Hippocampal formation (tissue), 2 donors: ENCODE data around the gene UBE3D.
"Not testable (repeated sequence)": the region's sequence is repeated elsewhere in the genome, so short reads cannot be mapped to it uniquely, and the experiment has no call there.

Experiments used
- DNase-seq, 2 donors: peaks; one replicate each; lab custom pipeline; 2025; lab: John Stamatoyannopoulos, UW

The UBE3D gene

DNA sequence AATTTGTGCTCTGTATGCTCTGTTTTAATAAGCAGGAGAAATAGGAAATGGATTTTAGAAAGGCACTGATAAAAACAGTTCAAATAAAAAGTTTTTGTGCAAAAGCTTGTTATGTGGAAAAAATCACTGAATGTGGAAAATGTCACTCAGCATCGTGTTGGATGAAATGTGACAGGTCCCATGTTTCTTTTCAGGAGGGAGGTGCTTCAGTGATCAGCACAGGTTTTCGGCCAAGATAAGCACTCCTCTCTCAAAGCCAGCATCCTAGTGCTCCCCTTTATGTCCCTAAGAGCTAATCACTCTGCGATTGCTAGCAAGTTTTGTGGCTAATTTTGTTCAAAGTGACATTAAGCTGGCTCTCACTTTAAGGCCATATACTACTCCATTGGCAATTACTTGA lies 12.0 kb downstream of the UBE3D start:
- no peak for DNase-seq

DNA sequence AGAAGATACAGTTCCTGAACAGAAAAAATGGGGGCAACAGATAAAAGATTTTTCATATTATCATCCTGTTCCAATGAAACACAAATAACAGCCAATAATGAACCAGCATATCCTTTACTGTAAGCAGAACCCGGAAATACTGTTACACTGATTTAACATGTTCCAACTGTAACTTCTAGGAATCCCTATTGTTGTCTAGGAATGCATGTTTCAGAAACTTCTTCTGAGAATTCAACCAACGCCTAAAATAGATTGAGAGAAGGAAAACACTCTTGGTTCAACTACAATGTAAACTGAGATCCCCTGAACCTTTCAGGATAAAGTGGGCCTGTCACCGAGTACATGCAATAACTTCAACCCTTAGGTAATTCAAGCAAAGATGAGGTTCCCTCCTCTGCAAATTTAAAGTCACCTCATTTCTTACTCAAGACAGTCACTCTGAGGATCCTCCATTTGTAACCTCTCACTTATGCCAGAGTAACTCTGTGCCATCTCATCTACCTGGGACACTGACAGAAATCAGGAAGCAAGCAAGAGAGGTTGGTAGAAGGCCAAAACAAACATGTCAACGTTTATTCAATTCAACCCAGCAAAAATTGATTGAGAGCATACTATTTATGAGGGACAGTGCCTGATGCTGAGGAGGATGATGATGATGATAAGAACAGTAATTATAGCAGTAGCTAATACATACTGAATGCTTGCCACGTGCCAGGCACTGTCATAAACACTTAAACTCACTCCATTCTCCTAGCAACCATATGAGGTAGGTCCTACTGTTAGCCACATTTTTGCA lies 14.1 kb downstream of the UBE3D start:
- DNase-seq: no peak

DNA sequence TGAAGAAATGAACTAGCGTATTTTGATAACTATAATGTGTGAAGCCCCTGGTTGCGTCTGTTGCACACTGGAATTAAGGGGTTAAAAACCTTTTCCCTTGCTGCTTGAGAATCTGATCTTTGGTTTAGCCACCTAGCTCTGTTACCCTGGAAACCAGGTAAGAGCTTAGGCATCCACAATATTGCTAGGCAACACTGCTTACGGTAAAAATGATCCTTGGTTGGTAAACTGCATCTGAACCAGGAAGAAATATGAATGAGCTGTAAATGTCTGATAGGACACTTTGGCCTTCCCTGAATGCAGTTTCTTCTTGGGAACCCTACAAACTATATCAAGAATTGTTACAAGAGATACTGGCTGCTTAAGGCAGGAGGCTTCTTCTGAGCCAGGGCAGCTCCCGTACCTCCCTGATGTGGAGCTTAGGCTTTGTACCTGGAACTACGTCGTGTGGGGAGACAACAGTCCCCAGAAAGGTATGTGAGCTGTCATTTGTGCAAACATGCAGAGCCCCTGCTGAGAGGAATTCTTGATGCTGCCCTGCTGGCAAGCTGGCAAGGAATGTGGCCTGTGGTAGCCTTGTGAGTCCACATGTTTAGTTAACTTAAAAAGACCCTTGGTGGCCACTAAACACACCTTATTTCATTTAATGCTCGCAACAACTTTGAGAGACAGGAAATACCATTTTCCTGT lies 18.4 kb downstream of the UBE3D start:
- DNase-seq: no peak

DNA sequence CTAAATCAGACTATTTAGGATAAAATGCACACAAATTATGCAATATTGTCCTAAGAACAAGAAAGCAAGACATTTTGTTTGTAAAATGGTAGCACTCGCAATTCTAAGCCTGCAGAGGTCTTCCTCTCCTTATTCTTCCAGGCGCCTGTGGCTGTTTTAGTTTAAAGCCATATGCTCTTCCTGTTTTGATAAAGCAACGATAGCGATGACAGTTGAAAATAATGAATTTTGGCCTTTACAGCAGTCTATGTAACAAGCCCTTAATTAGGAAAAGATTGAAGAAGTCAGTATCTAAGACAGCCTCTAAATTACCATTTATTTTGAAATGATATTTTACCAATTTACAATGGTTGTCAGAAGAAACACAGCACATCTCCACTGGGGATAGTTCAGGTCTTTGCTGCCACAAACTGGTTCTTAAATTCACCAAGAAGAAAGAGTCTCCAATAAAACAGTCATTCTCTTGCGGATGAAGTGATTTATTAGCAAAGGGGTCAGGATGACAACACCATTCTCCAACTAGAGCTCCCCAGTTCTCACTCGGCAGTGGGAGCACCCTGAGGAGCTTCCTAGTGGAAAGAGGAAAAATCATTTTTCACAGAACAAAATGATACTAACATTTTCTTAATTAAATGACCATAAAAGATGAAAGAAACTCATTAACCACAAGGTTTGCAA lies 21.4 kb downstream of the UBE3D start:
- no peak for DNase-seq

DNA sequence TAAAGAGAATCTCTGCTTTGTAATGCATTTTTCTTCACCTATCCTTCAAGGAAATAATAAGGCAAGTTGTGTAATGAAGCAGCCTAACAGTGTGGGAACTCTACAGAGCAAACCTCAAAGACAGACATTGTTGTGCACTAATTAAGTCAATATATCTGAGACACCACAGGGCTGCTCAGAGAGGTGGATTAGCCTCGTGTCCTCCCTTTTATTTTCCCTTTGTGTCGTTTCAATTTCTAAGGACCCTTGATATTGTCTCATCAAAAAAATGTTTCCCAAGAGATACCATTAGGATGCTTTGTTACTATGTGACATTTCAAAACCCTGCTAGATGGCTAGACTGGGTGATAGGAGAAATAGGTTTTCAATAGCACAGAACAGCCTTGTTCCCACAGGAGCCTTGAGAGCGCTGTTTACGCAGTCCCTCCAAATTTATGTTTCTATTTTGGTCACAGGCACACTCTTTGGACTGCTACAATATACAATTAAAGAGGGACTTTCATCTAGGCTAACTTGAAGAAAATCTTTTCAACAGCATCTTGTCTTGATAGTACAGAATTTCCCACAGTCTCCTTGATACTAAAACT lies 23.1 kb downstream of the UBE3D start:
- DNase-seq: no peak

DNA sequence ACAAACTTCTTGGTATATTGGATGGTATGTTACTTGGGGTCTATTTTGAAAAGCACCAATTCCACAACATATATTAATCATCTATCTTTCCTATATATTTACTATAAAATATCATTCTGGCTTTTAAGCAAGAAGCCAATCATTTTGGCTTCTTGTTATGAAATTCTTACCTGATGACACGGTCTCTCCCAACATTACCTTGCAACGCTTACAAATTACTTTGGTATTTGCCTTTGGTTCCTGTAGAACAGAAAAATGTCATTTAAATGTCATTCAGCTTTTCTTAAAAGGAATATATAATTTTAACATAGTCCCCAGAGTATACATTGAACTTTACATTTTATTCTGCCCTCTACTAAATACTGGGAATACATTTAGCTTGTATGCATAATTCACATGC lies 27.4 kb downstream of the UBE3D start:
- DNase-seq: no peak

- no peak for DNase-seq
Measured at GRCh38 chr6:83031689-83032088, 34.0 kb downstream of the UBE3D start.

GRCh38 chr6:83019741-83020140 lies 45.9 kb downstream of the UBE3D start:
- DNase-seq: no peak

GRCh38 chr6:83011131-83011530 lies 54.5 kb downstream of the UBE3D start:
- DNase-seq: not testable (repeated sequence)

GRCh38 chr6:83008626-83009025 lies 57.0 kb downstream of the UBE3D start:
- no peak for DNase-seq

GRCh38 chr6:83006270-83006905 lies 59.3 kb downstream of the UBE3D start:
- no peak for DNase-seq

DNA sequence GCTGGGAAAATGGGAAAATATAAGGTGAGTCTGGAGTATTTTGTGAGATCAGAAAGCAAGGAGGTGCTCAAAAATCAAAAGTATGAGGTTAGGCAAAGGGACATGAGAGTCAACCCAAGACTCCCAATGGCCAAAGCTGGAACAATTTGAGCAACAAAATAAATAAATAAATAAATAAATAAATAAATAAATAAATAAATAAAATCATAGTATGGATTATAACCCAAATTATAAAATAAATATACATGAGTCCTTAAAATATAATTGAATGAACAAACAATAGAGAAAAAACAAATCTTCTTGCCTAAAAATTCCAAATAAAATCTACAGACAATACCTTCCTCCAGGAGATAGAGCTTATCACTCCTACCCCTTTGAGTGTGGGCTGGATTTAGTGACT lies 69.5 kb downstream of the UBE3D start:
- DNase-seq: no peak

DNA sequence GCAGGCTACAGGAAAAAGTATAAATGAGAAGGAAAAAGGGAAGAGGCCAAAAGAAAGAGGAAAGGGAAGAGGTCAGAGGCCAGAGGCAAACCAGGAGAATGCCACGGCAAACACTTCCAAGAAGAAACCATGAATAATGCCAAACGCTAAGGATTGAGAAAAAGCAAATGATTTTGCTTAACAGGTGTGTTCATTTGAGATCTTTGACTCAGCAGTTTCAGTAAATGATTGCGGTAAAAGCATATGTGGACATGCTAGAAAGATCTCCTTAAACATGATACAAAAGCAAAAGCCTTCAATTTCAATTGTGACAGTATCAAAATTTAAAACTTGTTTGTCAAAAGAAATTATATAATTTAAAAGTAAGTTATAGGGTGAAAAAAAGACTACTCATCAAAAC lies 70.6 kb downstream of the UBE3D start:
- DNase-seq: no peak

DNA sequence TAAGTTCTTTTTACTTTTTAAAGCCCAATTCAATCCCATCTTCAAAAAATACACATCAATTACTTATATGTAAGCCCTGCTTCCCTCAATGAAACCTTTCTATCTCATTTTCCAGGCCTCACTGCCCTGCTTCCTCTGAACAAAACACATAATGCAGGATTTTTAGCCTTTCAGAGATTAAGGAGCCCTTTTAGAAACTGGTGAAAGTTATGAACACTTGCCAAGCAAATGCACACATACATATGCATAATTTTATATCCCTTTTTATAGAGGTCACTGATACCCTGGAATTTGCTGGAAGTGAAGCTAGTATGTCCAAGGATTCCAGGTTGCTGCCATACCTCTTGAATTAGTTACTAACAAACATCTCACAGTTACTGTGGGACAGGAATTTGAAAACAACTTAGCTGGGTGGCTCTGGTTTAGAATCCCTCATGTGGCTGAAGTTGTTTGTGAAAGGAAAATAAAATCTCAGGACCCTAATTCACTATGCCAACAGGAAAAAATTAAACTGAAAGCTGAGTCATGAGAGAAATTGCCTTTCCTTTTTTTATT lies 75.8 kb downstream of the UBE3D start:
- no peak for DNase-seq

DNA sequence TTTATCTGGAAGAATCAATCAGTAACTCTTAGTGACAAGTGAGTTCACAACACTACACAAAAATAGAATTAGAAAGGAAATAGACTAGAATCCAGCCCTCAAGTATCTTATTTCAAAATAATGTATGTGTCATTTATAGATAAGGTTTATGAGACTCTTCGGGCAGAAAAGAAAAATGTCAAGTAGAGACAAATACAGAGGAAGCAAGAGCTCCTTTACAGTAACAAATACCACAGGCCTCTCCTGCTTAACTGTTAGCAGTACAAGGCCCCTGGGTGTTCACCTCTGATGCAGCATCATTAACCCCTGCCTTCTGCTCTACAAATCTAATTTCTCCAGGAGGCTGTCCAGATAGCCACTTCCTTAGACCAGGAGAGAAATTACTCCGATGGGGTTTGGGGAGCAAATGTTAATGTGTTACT lies 76.7 kb downstream of the UBE3D start:
- DNase-seq: no peak

DNA sequence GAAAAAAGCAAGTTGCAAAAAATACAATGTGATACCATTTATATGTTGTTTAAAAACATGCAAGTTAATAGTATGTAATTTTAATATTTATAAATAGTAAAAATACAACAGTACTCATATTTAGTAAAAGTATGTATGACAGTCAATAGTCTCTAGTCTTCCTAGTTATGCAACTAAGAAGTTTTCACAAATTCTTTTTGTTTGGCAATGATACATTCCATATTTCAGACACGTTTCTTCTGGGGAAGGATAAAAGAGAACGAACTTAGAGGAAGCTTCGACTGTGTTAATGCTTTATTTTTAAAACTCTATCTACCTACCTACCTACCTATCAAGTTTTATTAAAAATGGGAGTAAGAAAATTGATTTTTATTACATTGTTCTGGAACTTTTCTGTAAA lies 77.7 kb downstream of the UBE3D start:
- no peak for DNase-seq

GRCh38 chr6:82987416-82987815 lies 78.2 kb downstream of the UBE3D start:
- DNase-seq: no peak

DNA sequence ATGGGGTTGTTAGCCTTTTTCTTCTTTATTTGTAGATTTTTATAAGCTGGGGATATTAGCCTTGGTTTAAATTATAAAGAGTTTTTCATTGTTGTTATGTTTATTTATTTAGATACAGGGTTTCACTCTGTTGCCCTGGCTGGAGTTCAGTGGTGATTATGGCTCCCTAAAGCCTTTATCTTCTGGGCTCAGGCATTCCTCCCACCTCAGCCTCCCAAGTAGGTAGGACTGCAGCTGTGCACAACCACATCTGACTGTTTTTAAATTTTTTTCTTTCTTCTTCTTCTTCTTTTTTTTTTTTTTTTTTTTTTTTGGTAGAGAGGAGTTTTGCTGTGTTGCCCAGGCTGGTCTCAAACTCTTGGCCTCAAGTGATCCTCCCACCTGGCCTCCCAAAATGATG lies 80.9 kb downstream of the UBE3D start:
- no peak for DNase-seq

DNA sequence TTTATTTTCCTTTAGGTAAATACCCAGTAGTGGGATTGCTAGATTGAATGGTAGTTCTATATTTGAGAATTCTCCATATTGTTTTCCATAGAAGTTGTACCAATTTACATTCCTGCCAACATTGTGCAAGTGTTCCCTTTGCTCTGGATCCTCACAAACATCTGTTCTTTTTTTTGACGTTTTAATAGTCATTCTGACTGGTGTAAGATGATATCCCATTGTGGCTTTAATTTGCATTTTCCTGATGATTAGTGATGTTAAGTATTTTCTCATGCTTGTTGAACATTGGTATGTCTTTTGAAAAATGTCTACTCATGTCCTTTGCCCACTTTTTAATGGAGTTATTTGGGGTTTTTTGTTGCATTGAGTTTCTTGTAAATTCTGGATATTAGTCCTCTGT lies 85.6 kb downstream of the UBE3D start:
- DNase-seq: no peak

- DNase-seq: no peak
Measured at GRCh38 chr6:82979657-82980056, 86.0 kb downstream of the UBE3D start.

DNA sequence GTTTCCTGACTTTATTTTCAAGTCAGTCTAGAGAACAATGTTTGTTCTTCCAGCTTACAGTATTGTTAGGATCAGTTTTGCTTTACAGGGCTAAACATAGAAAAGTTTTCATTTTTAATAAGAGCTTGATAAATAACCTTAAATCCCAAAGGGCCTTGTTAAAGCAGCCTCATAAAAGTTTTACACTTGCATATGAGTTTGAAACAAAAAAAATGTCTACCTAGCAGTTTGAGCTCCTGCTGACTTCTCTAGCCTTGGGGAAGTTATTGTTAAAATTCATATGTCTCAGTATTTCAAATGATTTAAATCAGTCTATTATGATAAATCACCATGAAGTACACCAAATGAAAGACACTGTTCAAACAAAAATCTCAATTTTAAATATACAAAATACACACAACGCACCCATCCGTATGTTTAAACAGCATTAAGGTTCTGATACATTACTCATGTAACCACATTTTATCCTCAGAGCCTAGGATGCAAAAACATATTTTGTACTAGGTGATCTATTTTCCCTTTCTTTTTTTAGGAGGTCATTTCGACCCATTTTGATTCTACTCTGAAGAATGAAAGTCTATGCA lies 87.2 kb downstream of the UBE3D start:
- no peak for DNase-seq
